Astrocyte of the spinal cord (primary cell): Measurements from ENCODE around the gene ARMH1.

Experiments used
- DNase-seq: peaks from one replicate; pipeline ENCODE4 v3.0.0; 2011; ENCODE audit warnings: low read depth, low spot score
- H3K4me3 ChIP-seq: 2 replicates; pipeline ENCODE4 v1.5.1; 2011; ENCODE audit warnings: low read depth, mild to moderate bottlenecking, low read length, moderate library complexity
- CTCF ChIP-seq: IDR thresholded peaks from 2 replicates; pipeline ENCODE4 v1.5.1; 2012; ENCODE audit warnings: low read depth, mild to moderate bottlenecking, low read length, inconsistent platforms
- in situ Hi-C: cut with HindIII; loops from 2 replicates; pipeline ENCODE4 v1.10.0; 2017; ENCODE audit warnings: low sequenced_read_pairs

Gene ARMH1

GRCh38 chr1:44713321-44713781 is 38.8 kb downstream of the ARMH1 start:
- in situ Hi-C loops = no loop called here
- DNase-seq = no peak
- no peak for TF ChIP-seq CTCF
- no peak overlapping the region for H3K4me3 ChIP-seq

GRCh38 chr1:44714532-44714931 is 40.0 kb downstream of the ARMH1 start:
- no peak for TF ChIP-seq CTCF
- DNase-seq = no peak
- no peak overlapping the region for H3K4me3 ChIP-seq
- in situ Hi-C loops = no loop called here

GRCh38 chr1:44714944-44715571 is 40.5 kb downstream of the ARMH1 start:
- TF ChIP-seq CTCF = peak; percentile 94

GRCh38 chr1:44717156-44717555 is 42.6 kb downstream of the ARMH1 start:
- in situ Hi-C loops = no loop called here
- no peak overlapping the region for H3K4me3 ChIP-seq
- no peak for TF ChIP-seq CTCF
- no peak for DNase-seq

More at GRCh38 chr1:44714944-44715571, 40.5 kb downstream of the ARMH1 start:
- DNase-seq = peak; percentile 69
- in situ Hi-C loops = no loop called here
- no peak overlapping the region for H3K4me3 ChIP-seq

GRCh38 chr1:44717653-44718052 is 43.1 kb downstream of the ARMH1 start:
- TF ChIP-seq CTCF = no peak

GRCh38 chr1:44718091-44718490 is 43.6 kb downstream of the ARMH1 start:
- no peak overlapping the region for H3K4me3 ChIP-seq
- in situ Hi-C loops = no loop called here
- no peak for DNase-seq
- no peak for TF ChIP-seq CTCF

More at GRCh38 chr1:44717653-44718052, 43.1 kb downstream of the ARMH1 start:
- no peak overlapping the region for H3K4me3 ChIP-seq
- in situ Hi-C loops = no loop called here
- DNase-seq = no peak
